ENCODE data around the gene TMCC3.

GRCh38 chr12:94555687-94556086 lies 94.7 kb downstream of the TMCC3 start:
- no peak for TF ChIP-seq EZH2 (IDR thresholded peaks at IDR 0.05; ENCODE audit: insufficient read depth, poor library complexity, severe bottlenecking)
- no peak for TF ChIP-seq EZH2phosphoT487 (IDR thresholded peaks at IDR 0.05; ENCODE audit: insufficient read depth, low read depth)
